NCI-H748 (cell line): Measurements from ENCODE around the gene USP22.
A peak's percentile ranks its signal among the peaks of the same experiment; 100 is the strongest.

ENCODE experiments used
- DNase-seq: peaks from one replicate; lab custom pipeline; 2025; ENCODE audit not compliant: unreplicated experiment; lab: John Stamatoyannopoulos, UW

USP22 gene

GRCh38 chr17:21002309-21003006 is 40.4 kb downstream of the USP22 start:
- DNase-seq: no peak

GRCh38 chr17:21001813-21002221 is 41.0 kb downstream of the USP22 start:
- peak; percentile 40 for DNase-seq

- no peak for DNase-seq
These were observed 41.5 kb downstream of the USP22 start for GRCh38 chr17:21001111-21001812.

GRCh38 chr17:20999841-21000532 is 42.8 kb downstream of the USP22 start:
- DNase-seq: no peak

GRCh38 chr17:20999044-20999573 is 43.7 kb downstream of the USP22 start:
- peak; percentile 20 for DNase-seq

- DNase-seq: no peak
These were observed 44.2 kb downstream of the USP22 start for GRCh38 chr17:20998571-20999043.

GRCh38 chr17:20997711-20998570 is 44.9 kb downstream of the USP22 start:
- DNase-seq: no peak

GRCh38 chr17:20996724-20997615 is 45.8 kb downstream of the USP22 start:
- no peak for DNase-seq

GRCh38 chr17:20995873-20996723 is 46.7 kb downstream of the USP22 start:
- DNase-seq: no peak

- no peak for DNase-seq
These were observed 47.5 kb downstream of the USP22 start for GRCh38 chr17:20995164-20995872.

- no peak for DNase-seq
These were observed 48.0 kb downstream of the USP22 start for GRCh38 chr17:20994779-20995149.

GRCh38 chr17:20993863-20994778 is 48.7 kb downstream of the USP22 start:
- no peak for DNase-seq

GRCh38 chr17:20992987-20993862 is 49.6 kb downstream of the USP22 start:
- peak; percentile 71 for DNase-seq

- DNase-seq: no peak
These were observed 50.4 kb downstream of the USP22 start for GRCh38 chr17:20992416-20992815.

GRCh38 chr17:20991276-20992037 is 51.4 kb downstream of the USP22 start:
- DNase-seq: no peak
